H1 (cell line): ENCODE results near the gene NHERF2.

Experiments used
- CTCF ChIP-seq, 3 experiments: IDR thresholded peaks; 1 replicate in 2 of 3; 2 replicates in 1 of 3; pipeline versions ENCODE4 v1.5.1 to v1.6.1; 2011; ENCODE audit warnings: low read length in 3 of 3, mild to moderate bottlenecking in 3 of 3, inconsistent platforms in 2 of 3, low read depth in 1 of 3, moderate library complexity in 1 of 3; ENCODE audit not compliant: insufficient read depth in 1 of 3; ENCODE audit errors: control extremely low read depth in 1 of 3
- POLR2A ChIP-seq, 2 experiments: IDR thresholded peaks; 1 replicate in 1 of 2; 2 replicates in 1 of 2; pipeline ENCODE4 v1.6.1; 2011; ENCODE audit warnings: low read depth in 2 of 2, low read length in 2 of 2, mild to moderate bottlenecking in 2 of 2; ENCODE audit errors: control extremely low read depth in 1 of 2
- RFX5 ChIP-seq: IDR thresholded peaks from 2 replicates; pipeline ENCODE4 v1.6.1; 2011; ENCODE audit warnings: low read depth, low read length, improper control_type of control experiment, borderline replicate concordance
- YY1 ChIP-seq: IDR thresholded peaks from 2 replicates; pipeline ENCODE4 v1.6.1; 2011; ENCODE audit warnings: low read depth, mild to moderate bottlenecking, low read length

- TF ChIP-seq CTCF (IDR thresholded peaks at IDR 0.05; ENCODE audit: control extremely low read depth in 1 of 3, insufficient read depth in 1 of 3, low read depth in 1 of 3, low read length in 3 of 3) (no peak), YY1 (no peak), RFX5 (no peak), POLR2A (IDR thresholded peaks at IDR 0.05; ENCODE audit: control extremely low read depth in 1 of 2, low read depth in 2 of 2, low read length in 2 of 2) (no peak)
These were observed 49.6 kb downstream of the NHERF2 start for GRCh38 chr16:2076072-2076865.
